ENCODE measurements around the gene RPL39L.

- TF ChIP-seq, protein P1, sequence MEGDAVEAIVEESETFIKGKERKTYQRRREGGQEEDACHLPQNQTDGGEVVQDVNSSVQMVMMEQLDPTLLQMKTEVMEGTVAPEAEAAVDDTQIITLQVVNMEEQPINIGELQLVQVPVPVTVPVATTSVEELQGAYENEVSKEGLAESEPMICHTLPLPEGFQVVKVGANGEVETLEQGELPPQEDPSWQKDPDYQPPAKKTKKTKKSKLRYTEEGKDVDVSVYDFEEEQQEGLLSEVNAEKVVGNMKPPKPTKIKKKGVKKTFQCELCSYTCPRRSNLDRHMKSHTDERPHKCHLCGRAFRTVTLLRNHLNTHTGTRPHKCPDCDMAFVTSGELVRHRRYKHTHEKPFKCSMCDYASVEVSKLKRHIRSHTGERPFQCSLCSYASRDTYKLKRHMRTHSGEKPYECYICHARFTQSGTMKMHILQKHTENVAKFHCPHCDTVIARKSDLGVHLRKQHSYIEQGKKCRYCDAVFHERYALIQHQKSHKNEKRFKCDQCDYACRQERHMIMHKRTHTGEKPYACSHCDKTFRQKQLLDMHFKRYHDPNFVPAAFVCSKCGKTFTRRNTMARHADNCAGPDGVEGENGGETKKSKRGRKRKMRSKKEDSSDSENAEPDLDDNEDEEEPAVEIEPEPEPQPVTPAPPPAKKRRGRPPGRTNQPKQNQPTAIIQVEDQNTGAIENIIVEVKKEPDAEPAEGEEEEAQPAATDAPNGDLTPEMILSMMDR (IDR thresholded peaks at IDR 0.05; ENCODE audit: low read depth, low read length): no peak
- no peak for TF ChIP-seq EZH2phosphoT487 (IDR thresholded peaks at IDR 0.05; ENCODE audit: low read depth)
Measured at GRCh38 chr3:187104342-187104741, 35.0 kb downstream of the RPL39L start.

All from OCI-LY3 (cell line).